ENCODE results near the gene CCDC68. TPM values are rescaled to one million over a fixed set of nuclear protein-coding genes. Genes with fewer than 3 reads are reported as not detected.

CCDC68 gene
- total and polyA plus RNA-seq, 2 donors (not counting 3 experiments of a cell fraction or from before 2014, with no cell fraction given) = 0.72 to 1.0 TPM

DNA sequence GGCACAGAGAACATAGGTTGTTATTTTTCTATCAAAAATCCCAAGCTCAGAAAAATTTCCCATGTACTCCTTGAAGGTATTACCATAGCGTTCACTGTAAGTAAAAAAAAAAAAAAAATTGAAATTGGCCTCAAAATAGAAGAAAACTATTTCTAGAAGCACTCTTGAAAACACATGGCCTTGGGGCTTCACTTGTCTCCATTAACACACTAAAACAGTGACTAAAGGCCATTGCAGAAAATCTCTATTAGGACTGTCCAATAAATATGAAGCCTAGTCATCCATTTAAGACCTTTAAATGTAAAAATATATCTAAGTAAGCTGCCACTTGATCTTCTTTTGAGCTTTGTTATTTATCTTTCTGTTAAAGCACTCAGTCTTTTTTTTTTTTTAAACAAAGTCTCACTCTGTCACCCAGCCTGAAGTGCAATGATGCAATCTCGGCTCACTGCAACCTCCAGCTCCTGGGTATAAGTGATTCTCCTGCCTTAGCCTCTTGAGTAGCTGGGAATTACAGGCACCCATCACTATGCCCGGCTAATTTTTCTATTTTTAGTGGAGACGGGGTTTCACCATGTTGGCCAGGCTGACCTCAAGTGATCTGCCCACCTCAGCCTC is 35.8 kb downstream of the CCDC68 start:
- Histone ChIP-seq H4K20me1 (replicated peaks; ENCODE audit: control insufficient read depth, extremely low read depth, insufficient read depth, low read length) (no peaks in the 10 kb centered on the region), H3K27ac (ENCODE audit: insufficient read depth, low read depth, low read length) (no peak overlapping the region), H3K79me2 (ENCODE audit: control insufficient read depth, insufficient read depth, low read length) (no peaks in the 10 kb centered on the region), H2AFZ (ENCODE audit: low read depth, low read length) (no peak overlapping the region), H3K4me2 (ENCODE audit: insufficient read depth, low read length) (no peak overlapping the region), H3K4me3 (replicated peaks in 1 of 3; ENCODE audit: insufficient read depth in 1 of 3, low read depth in 1 of 3, low read length in 3 of 3) (no peak overlapping the region), H3K36me3 (ENCODE audit: control insufficient read depth in 2 of 2, extremely low read depth in 1 of 2, insufficient read depth in 2 of 2, low read length in 2 of 2) (no peaks in the 10 kb centered on the region), H3K27me3 (ENCODE audit: control insufficient read depth in 2 of 2, insufficient read depth in 2 of 2, low read length in 2 of 2) (no peaks in the 10 kb centered on the region), H3K9ac (replicated peaks; ENCODE audit: extremely low read depth, insufficient read depth, low read length) (no peak overlapping the region), H3K4me1 (ENCODE audit: control insufficient read depth, extremely low read depth, insufficient read depth, low read length) (no peaks in the 10 kb centered on the region), H3K9me3 (replicated peaks; ENCODE audit: control insufficient read depth, insufficient read depth, low read length) (no peaks in the 10 kb centered on the region), H3K9me1 (replicated peaks; ENCODE audit: control insufficient read depth, extremely low read depth, insufficient read depth, low read length) (no peaks in the 10 kb centered on the region)
- intact Hi-C loops (cut with micrococcal nuclease) = no loop called here
- DNase-seq (ENCODE audit: low read depth, low spot score) (no peak), FAIRE-seq (no peak)
- no TSS peak for BruUV-seq (replicated peaks)
- CTCF ChIA-PET = interaction anchor here (0.8 to 1.3 kb wide), 5 partner anchors 12 to 129 kb away, joined by 3 read pairs; no protein-coding TSS in a partner anchor
- POLR2A ChIA-PET = no interaction called here
- dilution Hi-C loops (cut with MboI; ENCODE audit: extremely low pct_ligation_motif_present, low sequenced_read_pairs) = no loop called here
- TF ChIP-seq, protein P1, sequence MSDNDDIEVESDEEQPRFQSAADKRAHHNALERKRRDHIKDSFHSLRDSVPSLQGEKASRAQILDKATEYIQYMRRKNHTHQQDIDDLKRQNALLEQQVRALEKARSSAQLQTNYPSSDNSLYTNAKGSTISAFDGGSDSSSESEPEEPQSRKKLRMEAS (IDR thresholded peaks at IDR 0.05; ENCODE audit: insufficient read depth, insufficient read length) = no peak
- TF ChIP-seq, protein P2, sequence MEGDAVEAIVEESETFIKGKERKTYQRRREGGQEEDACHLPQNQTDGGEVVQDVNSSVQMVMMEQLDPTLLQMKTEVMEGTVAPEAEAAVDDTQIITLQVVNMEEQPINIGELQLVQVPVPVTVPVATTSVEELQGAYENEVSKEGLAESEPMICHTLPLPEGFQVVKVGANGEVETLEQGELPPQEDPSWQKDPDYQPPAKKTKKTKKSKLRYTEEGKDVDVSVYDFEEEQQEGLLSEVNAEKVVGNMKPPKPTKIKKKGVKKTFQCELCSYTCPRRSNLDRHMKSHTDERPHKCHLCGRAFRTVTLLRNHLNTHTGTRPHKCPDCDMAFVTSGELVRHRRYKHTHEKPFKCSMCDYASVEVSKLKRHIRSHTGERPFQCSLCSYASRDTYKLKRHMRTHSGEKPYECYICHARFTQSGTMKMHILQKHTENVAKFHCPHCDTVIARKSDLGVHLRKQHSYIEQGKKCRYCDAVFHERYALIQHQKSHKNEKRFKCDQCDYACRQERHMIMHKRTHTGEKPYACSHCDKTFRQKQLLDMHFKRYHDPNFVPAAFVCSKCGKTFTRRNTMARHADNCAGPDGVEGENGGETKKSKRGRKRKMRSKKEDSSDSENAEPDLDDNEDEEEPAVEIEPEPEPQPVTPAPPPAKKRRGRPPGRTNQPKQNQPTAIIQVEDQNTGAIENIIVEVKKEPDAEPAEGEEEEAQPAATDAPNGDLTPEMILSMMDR (IDR thresholded peaks at IDR 0.05; ENCODE audit: extremely low read depth in 1 of 2, insufficient read depth in 1 of 2, low read depth in 1 of 2, low read length in 2 of 2) = no peak
- no peak for TF ChIP-seq GATA2 (IDR thresholded peaks at IDR 0.05; ENCODE audit: insufficient read depth, insufficient read length, low read depth, low read length)
- TF ChIP-seq FOS (IDR thresholded peaks at IDR 0.05; ENCODE audit: borderline replicate concordance, insufficient read depth, low read length) = no peak
- TF ChIP-seq MYC (IDR thresholded peaks at IDR 0.05; ENCODE audit: low read depth, low read length) = no peak
- no peak for TF ChIP-seq POLR2AphosphoS5 (IDR thresholded peaks at IDR 0.05; ENCODE audit: insufficient read depth, low read depth, low read length)
- TF ChIP-seq EZH2 (IDR thresholded peaks at IDR 0.05; ENCODE audit: borderline replicate concordance, low read depth, low read length, severe bottlenecking) = no peak
- TF ChIP-seq POLR2A (IDR thresholded peaks at IDR 0.05; ENCODE audit: low read depth, low read length) = no peak
- no peak for TF ChIP-seq JUN (IDR thresholded peaks at IDR 0.05; ENCODE audit: borderline replicate concordance, insufficient read depth, insufficient read length, low read depth)
